Measurements from ENCODE around the gene KCNAB1. TPM values are rescaled to one million over a fixed set of nuclear protein-coding genes. Genes with fewer than 3 reads are reported as not detected.

The KCNAB1 gene
- total and polyA plus RNA-seq, 10 of the 15 experiments (the other 5 are each of a cell fraction or from before 2014, with no cell fraction given) = 0.11 to 0.69 (median 0.43) TPM; not detected in 6

DNA sequence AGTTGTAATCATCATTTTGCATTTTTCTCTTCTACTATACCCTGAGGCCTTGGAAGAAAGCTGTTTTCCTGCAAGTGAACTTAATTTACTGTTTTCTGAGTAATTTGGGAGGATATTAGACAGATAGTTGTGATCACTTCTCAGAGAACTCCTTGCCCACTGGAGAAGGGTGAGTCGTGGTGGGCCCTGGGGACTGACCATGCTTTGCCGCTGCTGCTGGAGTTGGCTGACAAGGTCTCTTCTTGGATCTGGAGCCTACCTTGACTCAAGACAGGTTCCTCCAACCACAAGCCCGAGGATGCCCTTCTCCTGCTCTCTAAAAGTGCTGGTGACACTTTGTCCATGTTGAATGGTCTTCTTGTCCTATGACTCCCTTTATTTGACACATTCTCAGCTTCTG is 68.4 kb downstream of the KCNAB1 start (continued):
- TF ChIP-seq JUNB (IDR thresholded peaks at IDR 0.05) = no peak
- TF ChIP-seq CEBPB (IDR thresholded peaks at IDR 0.05; ENCODE audit: borderline replicate concordance in 1 of 2, low read depth in 2 of 2, low read length in 2 of 2) = no peak
- no peak for TF ChIP-seq ATF7 (IDR thresholded peaks at IDR 0.05; ENCODE audit: low read depth)

DNA sequence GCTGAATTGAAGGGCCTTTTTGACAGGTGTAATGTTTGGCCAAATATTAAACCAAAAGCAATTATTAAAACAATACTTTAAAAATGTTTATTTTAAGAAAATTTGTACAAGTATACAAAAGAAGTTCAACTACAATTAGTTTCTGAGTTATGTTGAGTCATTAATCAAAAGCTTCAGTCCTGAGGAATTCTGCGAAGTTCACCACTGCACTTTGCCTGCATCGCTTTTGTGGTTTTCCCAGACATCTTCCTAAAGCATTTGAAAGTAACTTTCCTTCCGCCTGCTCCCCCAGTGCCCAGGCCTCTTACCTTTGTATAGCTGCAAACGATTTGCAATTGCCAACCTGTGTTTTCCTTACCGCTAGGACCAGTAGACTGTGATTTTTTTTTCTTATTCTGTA is 69.5 kb downstream of the KCNAB1 start:
- ChIA-PET POLR2A (no interaction called here), SMC1A (ENCODE audit: uncharacterized antibody, unreplicated experiment) (interaction anchor here (1.0 kb wide), 1 partner anchor 213 kb away, joined by 3 read pairs; no protein-coding TSS in a partner anchor), RAD21 (ENCODE audit: unreplicated experiment) (no interaction called here), CTCF (interaction anchor here (0.7 kb wide), 1 partner anchor 690 kb away, joined by 3 read pairs; no protein-coding TSS in a partner anchor)
- Histone ChIP-seq H3K9ac (ENCODE audit: control insufficient read depth, insufficient read depth, low read length) (no peak overlapping the region), H3K4me3 (no peak overlapping the region), H3K4me2 (ENCODE audit: control insufficient read depth, insufficient read depth) (no peak overlapping the region), H3K36me3 (ENCODE audit: control insufficient read depth in 2 of 2, insufficient read depth in 2 of 2, low read length in 1 of 2) (no peaks in the 10 kb centered on the region), H4K20me1 (ENCODE audit: control insufficient read depth, insufficient read depth) (no peaks in the 10 kb centered on the region), H2AFZ (ENCODE audit: control insufficient read depth, low read depth, low read length) (no peak overlapping the region), H3K27ac (ENCODE audit: control insufficient read depth, insufficient read depth) (no peak overlapping the region), H3K4me1 (ENCODE audit: control insufficient read depth, insufficient read depth, low read length) (no peaks in the 10 kb centered on the region), H3K79me2 (ENCODE audit: control insufficient read depth, insufficient read depth, low read length) (no peaks in the 10 kb centered on the region), H3K9me3 (replicated peaks; ENCODE audit: control insufficient read depth, insufficient read depth, low read length) (no peaks in the 10 kb centered on the region), H3K27me3 (replicated peaks in 1 of 2; ENCODE audit: control insufficient read depth in 2 of 2, insufficient read depth in 2 of 2, low read length in 1 of 2) (no peaks in the 10 kb centered on the region; a peak in 1 of 4 replicates)
- in situ Hi-C loops (cut with MboI) = no loop called here
- FAIRE-seq (no peak), ATAC-seq (no peak), DNase-seq (ENCODE audit: low read depth, low spot score) (no peak)
- no TSS peak for BruUV-seq (replicated peaks)
- intact Hi-C loops (cut with micrococcal nuclease; ENCODE audit: unreplicated experiment) = no loop called here
- 61% methylated on average over 5 of the region's 5 CpGs for WGBS (ENCODE audit: insufficient coverage, insufficient replicate concordance, low lambda C conversion rate, missing lambda C conversion rate)
- TF ChIP-seq, protein P1, sequence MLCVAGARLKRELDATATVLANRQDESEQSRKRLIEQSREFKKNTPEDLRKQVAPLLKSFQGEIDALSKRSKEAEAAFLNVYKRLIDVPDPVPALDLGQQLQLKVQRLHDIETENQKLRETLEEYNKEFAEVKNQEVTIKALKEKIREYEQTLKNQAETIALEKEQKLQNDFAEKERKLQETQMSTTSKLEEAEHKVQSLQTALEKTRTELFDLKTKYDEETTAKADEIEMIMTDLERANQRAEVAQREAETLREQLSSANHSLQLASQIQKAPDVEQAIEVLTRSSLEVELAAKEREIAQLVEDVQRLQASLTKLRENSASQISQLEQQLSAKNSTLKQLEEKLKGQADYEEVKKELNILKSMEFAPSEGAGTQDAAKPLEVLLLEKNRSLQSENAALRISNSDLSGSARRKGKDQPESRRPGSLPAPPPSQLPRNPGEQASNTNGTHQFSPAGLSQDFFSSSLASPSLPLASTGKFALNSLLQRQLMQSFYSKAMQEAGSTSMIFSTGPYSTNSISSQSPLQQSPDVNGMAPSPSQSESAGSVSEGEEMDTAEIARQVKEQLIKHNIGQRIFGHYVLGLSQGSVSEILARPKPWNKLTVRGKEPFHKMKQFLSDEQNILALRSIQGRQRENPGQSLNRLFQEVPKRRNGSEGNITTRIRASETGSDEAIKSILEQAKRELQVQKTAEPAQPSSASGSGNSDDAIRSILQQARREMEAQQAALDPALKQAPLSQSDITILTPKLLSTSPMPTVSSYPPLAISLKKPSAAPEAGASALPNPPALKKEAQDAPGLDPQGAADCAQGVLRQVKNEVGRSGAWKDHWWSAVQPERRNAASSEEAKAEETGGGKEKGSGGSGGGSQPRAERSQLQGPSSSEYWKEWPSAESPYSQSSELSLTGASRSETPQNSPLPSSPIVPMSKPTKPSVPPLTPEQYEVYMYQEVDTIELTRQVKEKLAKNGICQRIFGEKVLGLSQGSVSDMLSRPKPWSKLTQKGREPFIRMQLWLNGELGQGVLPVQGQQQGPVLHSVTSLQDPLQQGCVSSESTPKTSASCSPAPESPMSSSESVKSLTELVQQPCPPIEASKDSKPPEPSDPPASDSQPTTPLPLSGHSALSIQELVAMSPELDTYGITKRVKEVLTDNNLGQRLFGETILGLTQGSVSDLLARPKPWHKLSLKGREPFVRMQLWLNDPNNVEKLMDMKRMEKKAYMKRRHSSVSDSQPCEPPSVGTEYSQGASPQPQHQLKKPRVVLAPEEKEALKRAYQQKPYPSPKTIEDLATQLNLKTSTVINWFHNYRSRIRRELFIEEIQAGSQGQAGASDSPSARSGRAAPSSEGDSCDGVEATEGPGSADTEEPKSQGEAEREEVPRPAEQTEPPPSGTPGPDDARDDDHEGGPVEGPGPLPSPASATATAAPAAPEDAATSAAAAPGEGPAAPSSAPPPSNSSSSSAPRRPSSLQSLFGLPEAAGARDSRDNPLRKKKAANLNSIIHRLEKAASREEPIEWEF (IDR thresholded peaks at IDR 0.05; ENCODE audit: insufficient replicate concordance, low read depth, low read length) = no peak
- TF ChIP-seq, protein P2, sequence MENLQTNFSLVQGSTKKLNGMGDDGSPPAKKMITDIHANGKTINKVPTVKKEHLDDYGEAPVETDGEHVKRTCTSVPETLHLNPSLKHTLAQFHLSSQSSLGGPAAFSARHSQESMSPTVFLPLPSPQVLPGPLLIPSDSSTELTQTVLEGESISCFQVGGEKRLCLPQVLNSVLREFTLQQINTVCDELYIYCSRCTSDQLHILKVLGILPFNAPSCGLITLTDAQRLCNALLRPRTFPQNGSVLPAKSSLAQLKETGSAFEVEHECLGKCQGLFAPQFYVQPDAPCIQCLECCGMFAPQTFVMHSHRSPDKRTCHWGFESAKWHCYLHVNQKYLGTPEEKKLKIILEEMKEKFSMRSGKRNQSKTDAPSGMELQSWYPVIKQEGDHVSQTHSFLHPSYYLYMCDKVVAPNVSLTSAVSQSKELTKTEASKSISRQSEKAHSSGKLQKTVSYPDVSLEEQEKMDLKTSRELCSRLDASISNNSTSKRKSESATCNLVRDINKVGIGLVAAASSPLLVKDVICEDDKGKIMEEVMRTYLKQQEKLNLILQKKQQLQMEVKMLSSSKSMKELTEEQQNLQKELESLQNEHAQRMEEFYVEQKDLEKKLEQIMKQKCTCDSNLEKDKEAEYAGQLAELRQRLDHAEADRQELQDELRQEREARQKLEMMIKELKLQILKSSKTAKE (IDR thresholded peaks at IDR 0.05; ENCODE audit: low read depth, poor library complexity, severe bottlenecking) = no peak
- TF ChIP-seq STAT3 (IDR thresholded peaks at IDR 0.05; ENCODE audit: low read depth, low read length) (no peak), NFXL1 (IDR thresholded peaks at IDR 0.05; ENCODE audit: borderline replicate concordance) (no peak), TARDBP (IDR thresholded peaks at IDR 0.05; ENCODE audit: borderline replicate concordance) (no peak), IKZF1 (conservative IDR thresholded peaks at IDR 0.05) (no peak), ZNF217 (IDR thresholded peaks at IDR 0.05) (no peak), ZNF274 (IDR thresholded peaks at IDR 0.05; ENCODE audit: insufficient read depth, insufficient read length) (no peak), BCL11A (IDR thresholded peaks at IDR 0.05; ENCODE audit: low read depth, low read length) (no peak)
- TF ChIP-seq, protein P3, sequence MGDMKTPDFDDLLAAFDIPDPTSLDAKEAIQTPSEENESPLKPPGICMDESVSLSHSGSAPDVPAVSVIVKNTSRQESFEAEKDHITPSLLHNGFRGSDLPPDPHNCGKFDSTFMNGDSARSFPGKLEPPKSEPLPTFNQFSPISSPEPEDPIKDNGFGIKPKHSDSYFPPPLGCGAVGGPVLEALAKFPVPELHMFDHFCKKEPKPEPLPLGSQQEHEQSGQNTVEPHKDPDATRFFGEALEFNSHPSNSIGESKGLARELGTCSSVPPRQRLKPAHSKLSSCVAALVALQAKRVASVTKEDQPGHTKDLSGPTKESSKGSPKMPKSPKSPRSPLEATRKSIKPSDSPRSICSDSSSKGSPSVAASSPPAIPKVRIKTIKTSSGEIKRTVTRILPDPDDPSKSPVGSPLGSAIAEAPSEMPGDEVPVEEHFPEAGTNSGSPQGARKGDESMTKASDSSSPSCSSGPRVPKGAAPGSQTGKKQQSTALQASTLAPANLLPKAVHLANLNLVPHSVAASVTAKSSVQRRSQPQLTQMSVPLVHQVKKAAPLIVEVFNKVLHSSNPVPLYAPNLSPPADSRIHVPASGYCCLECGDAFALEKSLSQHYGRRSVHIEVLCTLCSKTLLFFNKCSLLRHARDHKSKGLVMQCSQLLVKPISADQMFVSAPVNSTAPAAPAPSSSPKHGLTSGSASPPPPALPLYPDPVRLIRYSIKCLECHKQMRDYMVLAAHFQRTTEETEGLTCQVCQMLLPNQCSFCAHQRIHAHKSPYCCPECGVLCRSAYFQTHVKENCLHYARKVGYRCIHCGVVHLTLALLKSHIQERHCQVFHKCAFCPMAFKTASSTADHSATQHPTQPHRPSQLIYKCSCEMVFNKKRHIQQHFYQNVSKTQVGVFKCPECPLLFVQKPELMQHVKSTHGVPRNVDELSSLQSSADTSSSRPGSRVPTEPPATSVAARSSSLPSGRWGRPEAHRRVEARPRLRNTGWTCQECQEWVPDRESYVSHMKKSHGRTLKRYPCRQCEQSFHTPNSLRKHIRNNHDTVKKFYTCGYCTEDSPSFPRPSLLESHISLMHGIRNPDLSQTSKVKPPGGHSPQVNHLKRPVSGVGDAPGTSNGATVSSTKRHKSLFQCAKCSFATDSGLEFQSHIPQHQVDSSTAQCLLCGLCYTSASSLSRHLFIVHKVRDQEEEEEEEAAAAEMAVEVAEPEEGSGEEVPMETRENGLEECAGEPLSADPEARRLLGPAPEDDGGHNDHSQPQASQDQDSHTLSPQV (IDR thresholded peaks at IDR 0.05) = no peak
